OCI-LY7 (cell line): Measurements from ENCODE around the gene CARNS1. TPM values are rescaled to one million over a fixed set of nuclear protein-coding genes. Genes with fewer than 3 reads are reported as not detected.

Source experiments
- BruUV-seq: library from RNA; stranded (reverse); fragments of 400-500 nt; replicated peaks from 2 replicates; lab custom pipeline; 2021; lab: Mats Ljungman, UMichigan
- CTCF ChIA-PET: fragments of 300-600 bp; sonication (Branson Sonifier 250); formaldehyde crosslinking; loops from one replicate; lab custom pipeline; 2022; ENCODE audit warnings: antibody characterized with exemption; ENCODE audit not compliant: unreplicated experiment; lab: Charles Lee
- POLR2A ChIA-PET: fragments of 300-600 bp; sonication (Branson Sonifier 250); formaldehyde crosslinking; loops from one replicate; lab custom pipeline; 2022; ENCODE audit warnings: antibody characterized with exemption; lab: Charles Lee
- DNase-seq: peaks from one replicate; pipeline ENCODE4 v3.0.0-alpha.2; 2015; ENCODE audit warnings: low spot score
- H2AFZ ChIP-seq: fragments of 200-600 bp; sonication (generic), shearing (Covaris generic); 2 replicates; pipeline ENCODE4 v1.6.1; 2014; ENCODE audit warnings: mild to moderate bottlenecking, antibody characterized with exemption, low read length, moderate library complexity
- H3K27ac ChIP-seq: fragments of 200-600 bp; sonication (generic); 2 replicates; pipeline ENCODE4 v1.5.1; 2014; ENCODE audit warnings: mixed run types, low read depth, mild to moderate bottlenecking, moderate library complexity, low read length, inconsistent platforms; ENCODE audit not compliant: poor library complexity, severe bottlenecking
- H3K36me3 ChIP-seq: fragments of 200-600 bp; sonication (generic); 2 replicates; pipeline ENCODE4 v1.6.1; 2014; ENCODE audit warnings: mild to moderate bottlenecking, antibody characterized with exemption, low read length, moderate library complexity, mixed read lengths; ENCODE audit not compliant: insufficient read depth
- H3K4me1 ChIP-seq: fragments of 200-600 bp; sonication (generic); 2 replicates; pipeline ENCODE4 v1.5.1; 2014; ENCODE audit warnings: mild to moderate bottlenecking, low read length; ENCODE audit not compliant: insufficient read depth, poor library complexity, severe bottlenecking
- H3K4me2 ChIP-seq: fragments of 200-600 bp; sonication (generic); 2 replicates; pipeline ENCODE4 v1.6.1; 2014; ENCODE audit warnings: mild to moderate bottlenecking, low read length
- H3K4me3 ChIP-seq: fragments of 200-600 bp; sonication (generic); 2 replicates; pipeline ENCODE4 v1.5.1; 2014; ENCODE audit warnings: mild to moderate bottlenecking, low read depth, low read length; ENCODE audit not compliant: poor library complexity, severe bottlenecking
- H3K79me2 ChIP-seq: fragments of 200-600 bp; sonication (generic); 2 replicates; pipeline ENCODE4 v1.6.1; 2016; ENCODE audit warnings: low read depth, mild to moderate bottlenecking, low read length, moderate library complexity, mixed read lengths; ENCODE audit not compliant: insufficient read depth
- H3K9me2 ChIP-seq: fragments of 200-600 bp; sonication (generic); 2 replicates; pipeline ENCODE4 v1.6.1; 2016; ENCODE audit warnings: mild to moderate bottlenecking, low read length, mixed read lengths; ENCODE audit not compliant: insufficient read depth
- H3K9me3 ChIP-seq: fragments of 200-600 bp; sonication (generic); 2 replicates; pipeline ENCODE4 v1.6.1; 2014; ENCODE audit warnings: mild to moderate bottlenecking, mixed run types, low read length, mixed read lengths
- H4K20me1 ChIP-seq: fragments of 200-600 bp; sonication (generic); 2 replicates; pipeline ENCODE4 v1.6.1; 2014; ENCODE audit warnings: mild to moderate bottlenecking, antibody characterized with exemption, low read length, moderate library complexity, mixed read lengths; ENCODE audit not compliant: insufficient read depth
- EZH2phosphoT487 ChIP-seq: fragments of 200-600 bp; sonication (generic); IDR thresholded peaks from 2 replicates; pipeline ENCODE4 v1.6.1; 2018; ENCODE audit warnings: low read depth, borderline replicate concordance, mild to moderate bottlenecking, mixed run types, antibody characterized with exemption, low read length, moderate library complexity, mixed read lengths
- intact Hi-C: fragments of 100-400 bp; cut with micrococcal nuclease; formaldehyde crosslinking; loops from one replicate; pipeline ENCODE4 v1.10.0; 2022; ENCODE audit not compliant: unreplicated experiment
- total RNA-seq, 2 experiments: library from RNA; depleted of rRNA in 1 of 2; stranded (reverse); fragments of >200 nt in 1 of 2; shearing (Covaris generic) in 1 of 2; gene quantifications; 2 replicates each; pipeline ENCODE4 v1.2.3, GENCODE V29; 2014 to 2022
- TF ChIP-seq, protein P1 (sequence below): fragments of 200-600 bp; sonication (generic); conservative IDR thresholded peaks from 2 replicates; pipeline ENCODE4 v1.5.1; 2014; ENCODE audit warnings: mild to moderate bottlenecking, antibody characterized with exemption, low read length, moderate library complexity, mixed read lengths

CARNS1 gene
- total RNA-seq, 2 experiments from 2014 or later: 0.06 to 0.21 TPM

DNA sequence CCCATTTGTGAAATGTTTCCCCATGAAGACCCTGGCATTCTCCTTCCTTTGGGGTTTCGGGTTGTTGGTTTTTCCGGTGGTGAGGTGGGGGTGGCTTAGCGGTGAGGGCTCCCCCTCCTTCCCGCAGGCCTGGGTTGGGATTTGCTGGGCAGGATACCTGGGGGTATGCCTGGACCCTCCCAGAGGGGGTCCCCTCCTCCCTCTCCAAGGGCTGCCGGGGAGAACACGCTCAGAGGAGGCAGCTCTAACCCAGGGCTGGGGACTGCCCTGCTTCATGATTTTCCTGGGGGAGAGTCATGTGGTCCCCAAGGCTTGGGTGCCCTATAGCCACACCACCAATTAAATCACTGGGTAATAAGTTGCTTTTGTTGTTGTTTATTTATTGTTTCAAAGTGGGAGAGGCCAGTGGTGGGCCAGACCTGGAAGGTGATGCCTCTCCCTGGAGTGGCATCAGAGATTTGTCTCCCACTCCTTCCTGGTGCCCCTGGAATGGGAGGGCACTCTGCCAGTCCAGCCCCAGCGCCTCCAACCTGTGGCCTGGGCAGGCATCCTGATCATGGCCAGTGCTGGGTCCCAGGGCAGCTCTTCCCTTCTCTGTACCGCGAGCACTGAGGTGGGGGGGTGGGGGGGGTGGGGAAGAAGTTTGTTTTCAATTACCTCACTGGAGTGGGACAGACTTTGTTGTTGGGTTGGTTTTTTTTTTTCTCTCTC lies 40.8 kb upstream of the CARNS1 start:
- no peak overlapping the region for H3K27ac ChIP-seq
- ChIA-PET POLR2A (interaction anchor here (0.6 kb wide), 1 partner anchor 113 kb away, joined by 3 read pairs; no protein-coding TSS in a partner anchor), CTCF (interaction anchor here (2.3 kb wide), 1 partner anchor 18 kb away, joined by 12 read pairs; no protein-coding TSS in a partner anchor)
- no peaks in the 10 kb centered on the region for H3K9me3 ChIP-seq
- H3K4me1 ChIP-seq: peaks cover 40% of the 10 kb centered on the region
- no peak for TF ChIP-seq EZH2phosphoT487
- TF ChIP-seq, protein P1, sequence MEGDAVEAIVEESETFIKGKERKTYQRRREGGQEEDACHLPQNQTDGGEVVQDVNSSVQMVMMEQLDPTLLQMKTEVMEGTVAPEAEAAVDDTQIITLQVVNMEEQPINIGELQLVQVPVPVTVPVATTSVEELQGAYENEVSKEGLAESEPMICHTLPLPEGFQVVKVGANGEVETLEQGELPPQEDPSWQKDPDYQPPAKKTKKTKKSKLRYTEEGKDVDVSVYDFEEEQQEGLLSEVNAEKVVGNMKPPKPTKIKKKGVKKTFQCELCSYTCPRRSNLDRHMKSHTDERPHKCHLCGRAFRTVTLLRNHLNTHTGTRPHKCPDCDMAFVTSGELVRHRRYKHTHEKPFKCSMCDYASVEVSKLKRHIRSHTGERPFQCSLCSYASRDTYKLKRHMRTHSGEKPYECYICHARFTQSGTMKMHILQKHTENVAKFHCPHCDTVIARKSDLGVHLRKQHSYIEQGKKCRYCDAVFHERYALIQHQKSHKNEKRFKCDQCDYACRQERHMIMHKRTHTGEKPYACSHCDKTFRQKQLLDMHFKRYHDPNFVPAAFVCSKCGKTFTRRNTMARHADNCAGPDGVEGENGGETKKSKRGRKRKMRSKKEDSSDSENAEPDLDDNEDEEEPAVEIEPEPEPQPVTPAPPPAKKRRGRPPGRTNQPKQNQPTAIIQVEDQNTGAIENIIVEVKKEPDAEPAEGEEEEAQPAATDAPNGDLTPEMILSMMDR: no peak
- no peak overlapping the region for H3K4me3 ChIP-seq
- no TSS peak for BruUV-seq
- no peaks in the 10 kb centered on the region for H3K79me2 ChIP-seq
- no peaks in the 10 kb centered on the region for H3K36me3 ChIP-seq
- H3K9me2 ChIP-seq: no peaks in the 10 kb centered on the region
- H2AFZ ChIP-seq: no peak overlapping the region
- DNase-seq: no peak
- H4K20me1 ChIP-seq: no peaks in the 10 kb centered on the region
- intact Hi-C loops: loop anchor here (1.0 kb wide), 1 partner anchor 17 kb away; no protein-coding TSS in a partner anchor
- H3K4me2 ChIP-seq: 0 out of 2 replicates have a peak overlapping the region, but pooled peaks have one; percentile 82

DNA sequence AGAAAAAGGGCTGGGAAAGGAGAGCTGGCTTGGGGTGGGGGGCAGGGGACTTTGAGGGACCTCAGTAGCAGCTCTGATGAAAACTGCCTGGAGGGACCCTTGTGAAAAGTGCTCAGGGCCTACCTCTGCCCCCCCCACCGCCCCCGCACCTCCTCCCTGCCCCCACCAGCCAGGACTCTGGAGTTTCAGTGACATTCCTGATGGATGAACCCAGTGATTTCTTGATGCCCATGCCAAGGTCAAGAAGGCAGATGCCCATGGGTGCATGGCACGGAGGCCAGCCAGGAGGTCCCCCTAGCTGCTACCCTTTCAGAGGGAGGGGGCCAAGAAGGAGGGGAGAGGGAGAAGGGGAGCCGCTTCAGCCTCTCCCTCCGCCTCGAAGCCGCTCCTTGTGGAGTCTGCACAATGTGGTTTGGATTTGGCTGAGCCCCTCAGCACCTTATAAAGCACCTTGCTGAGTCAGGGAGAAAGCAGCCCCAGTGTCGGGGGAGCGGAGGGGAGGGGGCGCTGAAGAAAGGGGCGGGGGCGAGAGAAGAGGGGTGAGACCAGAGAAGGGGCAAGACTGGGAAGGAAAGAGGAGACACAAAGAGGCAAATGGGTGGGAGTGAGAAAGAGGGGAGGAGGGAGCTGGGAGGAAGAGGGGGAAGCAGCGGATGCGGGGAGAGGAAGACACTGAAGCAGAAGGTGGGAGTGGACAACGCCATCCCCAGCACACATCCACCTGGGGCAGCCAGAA lies 40.0 kb upstream of the CARNS1 start:
- POLR2A ChIA-PET: interaction anchor here (7.7 kb wide), 1 partner anchor 22 kb away, joined by 106 read pairs; the partner anchor contains the start of gene POLD4
- Histone ChIP-seq H3K79me2 (no peaks in the 10 kb centered on the region), H3K9me3 (no peaks in the 10 kb centered on the region), H3K27ac (no peak overlapping the region), H3K4me3 (no peak overlapping the region), H4K20me1 (no peaks in the 10 kb centered on the region), H3K4me1 (peaks cover 41% of the 10 kb centered on the region), H2AFZ (no peak overlapping the region), H3K36me3 (no peaks in the 10 kb centered on the region), H3K9me2 (no peaks in the 10 kb centered on the region), H3K4me2 (no peak overlapping the region)
- no TSS peak for BruUV-seq
- intact Hi-C loops: no loop called here
- no peak for TF ChIP-seq EZH2phosphoT487
- TF ChIP-seq, protein P1: no peak
- CTCF ChIA-PET: interaction anchor here (0.6 kb wide), 1 partner anchor 105 kb away, joined by 4 read pairs; no protein-coding TSS in a partner anchor
- no peak for DNase-seq
